Measurements from ENCODE around the gene EPHB2. TPM values are rescaled to one million over a fixed set of nuclear protein-coding genes. Genes with fewer than 3 reads are reported as not detected.
A peak's percentile ranks its signal among the peaks of the same experiment; 100 is the strongest.

EPHB2 gene
- total RNA-seq, 4 donors from 2014 or later = 7.5 to 27.3 (median 23.8) TPM

DNA sequence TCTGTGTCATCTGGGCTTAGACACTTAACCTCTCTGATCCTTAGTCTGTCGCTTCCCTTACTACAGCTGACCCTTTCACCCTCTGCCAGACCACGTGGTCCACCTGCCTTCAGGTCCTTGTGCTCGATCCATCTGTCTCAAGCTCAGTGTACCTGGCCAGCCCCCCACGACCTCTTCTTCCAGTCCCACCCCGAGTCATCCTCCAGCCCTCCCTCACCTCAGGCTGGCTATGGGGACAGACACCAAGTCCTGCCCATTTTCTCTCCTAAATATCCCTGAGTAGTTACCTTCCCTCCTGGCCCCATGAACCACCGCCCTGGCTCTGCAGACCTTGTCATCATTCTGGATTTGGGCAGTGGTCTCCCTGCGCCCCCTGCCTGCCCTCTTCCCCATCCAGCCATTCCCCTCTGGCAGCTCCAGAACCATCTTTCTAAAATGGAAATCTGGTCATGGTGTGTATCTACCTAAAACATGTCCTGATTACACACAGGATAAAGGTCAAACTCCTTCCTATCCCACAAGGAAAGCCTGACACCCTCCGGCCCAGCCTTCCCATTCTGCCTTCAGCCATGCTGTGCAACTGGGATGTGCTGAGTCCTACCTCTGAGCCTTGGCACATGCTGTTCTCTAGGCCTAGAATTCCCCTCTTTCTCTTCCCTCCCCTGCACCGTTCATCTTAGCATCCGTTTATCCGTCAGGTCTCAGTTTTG is 107.6 kb downstream of the EPHB2 start:
- Histone ChIP-seq H3K36me3 (no peaks in the 10 kb centered on the region), H3K4me1 (peaks cover 22 to 35% of the 10 kb centered on the region in 2 donors), H3K9me3 (no peaks in the 10 kb centered on the region), H3K4me3 (replicated peaks in 1 of 3) (no peak overlapping the region), H3K27ac (no peak overlapping the region), H3K27me3 (no peaks in the 10 kb centered on the region)
- no peak for DNase-seq
- TF ChIP-seq, protein P1, sequence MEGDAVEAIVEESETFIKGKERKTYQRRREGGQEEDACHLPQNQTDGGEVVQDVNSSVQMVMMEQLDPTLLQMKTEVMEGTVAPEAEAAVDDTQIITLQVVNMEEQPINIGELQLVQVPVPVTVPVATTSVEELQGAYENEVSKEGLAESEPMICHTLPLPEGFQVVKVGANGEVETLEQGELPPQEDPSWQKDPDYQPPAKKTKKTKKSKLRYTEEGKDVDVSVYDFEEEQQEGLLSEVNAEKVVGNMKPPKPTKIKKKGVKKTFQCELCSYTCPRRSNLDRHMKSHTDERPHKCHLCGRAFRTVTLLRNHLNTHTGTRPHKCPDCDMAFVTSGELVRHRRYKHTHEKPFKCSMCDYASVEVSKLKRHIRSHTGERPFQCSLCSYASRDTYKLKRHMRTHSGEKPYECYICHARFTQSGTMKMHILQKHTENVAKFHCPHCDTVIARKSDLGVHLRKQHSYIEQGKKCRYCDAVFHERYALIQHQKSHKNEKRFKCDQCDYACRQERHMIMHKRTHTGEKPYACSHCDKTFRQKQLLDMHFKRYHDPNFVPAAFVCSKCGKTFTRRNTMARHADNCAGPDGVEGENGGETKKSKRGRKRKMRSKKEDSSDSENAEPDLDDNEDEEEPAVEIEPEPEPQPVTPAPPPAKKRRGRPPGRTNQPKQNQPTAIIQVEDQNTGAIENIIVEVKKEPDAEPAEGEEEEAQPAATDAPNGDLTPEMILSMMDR (IDR thresholded peaks at IDR 0.05) = no peak
- TF ChIP-seq POLR2A (IDR thresholded peaks at IDR 0.05) = no peak
- WGBS, 2 donors = 82 to 87% methylated on average over 11 of the region's 11 CpGs
- intact Hi-C loops (cut with DNase I) = no loop called here

DNA sequence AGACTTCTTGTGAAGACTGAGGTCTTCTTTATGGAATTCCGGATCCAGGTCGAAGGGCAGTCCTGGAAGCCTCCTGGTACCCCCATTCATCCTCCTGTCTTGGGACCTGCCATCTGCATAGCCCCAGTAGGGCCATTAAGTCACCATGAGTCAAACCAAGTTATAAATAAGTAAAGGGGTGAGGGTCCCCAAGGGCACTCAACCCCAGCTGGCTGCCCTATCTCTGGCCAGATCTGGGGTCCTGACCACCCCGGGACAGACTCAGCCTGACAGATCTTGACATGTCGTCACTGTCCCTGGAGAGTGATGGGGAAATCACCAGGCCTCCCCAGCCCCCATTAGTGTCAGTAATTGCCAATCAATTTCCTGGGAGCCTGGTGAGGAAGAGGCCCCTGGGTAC is 108.7 kb downstream of the EPHB2 start:
- H3K4me3 ChIP-seq (replicated peaks in 1 of 3) = no peak overlapping the region
- H3K27ac ChIP-seq = no peak overlapping the region
- TF ChIP-seq, protein P1 (IDR thresholded peaks at IDR 0.05) = no peak
- TF ChIP-seq POLR2A (IDR thresholded peaks at IDR 0.05) = no peak

DNA sequence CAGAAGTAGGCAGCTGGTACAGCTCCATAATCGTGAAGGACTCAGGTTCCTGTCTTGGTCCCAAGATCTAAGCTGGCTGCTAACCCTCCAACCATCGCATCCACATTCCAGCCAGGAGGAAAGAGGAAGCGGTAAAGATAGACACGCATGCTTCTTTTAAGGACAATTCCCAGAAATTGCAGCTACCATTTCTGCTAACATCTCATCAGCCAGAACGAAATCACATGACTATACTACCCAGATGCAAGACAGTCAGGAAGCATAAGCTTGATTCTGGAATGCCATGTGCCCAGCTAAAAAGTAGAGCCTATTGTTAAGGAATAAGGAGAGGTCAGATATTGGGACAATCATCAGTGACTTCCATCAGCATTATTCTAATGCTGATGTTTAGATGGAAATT is 110.4 kb downstream of the EPHB2 start:
- 57 to 62% methylated on average over 5 of the region's 5 CpGs for WGBS, 2 donors
- DNase-seq = no peak
- Histone ChIP-seq H3K36me3 (no peaks in the 10 kb centered on the region), H3K4me1 (peaks cover 10 to 27% of the 10 kb centered on the region in 2 donors), H3K9me3 (no peaks in the 10 kb centered on the region), H3K27me3 (no peaks in the 10 kb centered on the region), H3K27ac (no peak overlapping the region), H3K4me3 (replicated peaks in 1 of 3) (no peak overlapping the region)
- TF ChIP-seq, protein P1 (IDR thresholded peaks at IDR 0.05) = no peak
- TF ChIP-seq POLR2A (IDR thresholded peaks at IDR 0.05) = no peak
- intact Hi-C loops (cut with DNase I) = no loop called here

More for the DNA sequence above, 108.7 kb downstream of the EPHB2 start:
- H3K9me3 ChIP-seq = no peaks in the 10 kb centered on the region
- WGBS, 2 donors = 84 to 87% methylated on average over 4 of the region's 4 CpGs
- peaks cover 16 to 26% of the 10 kb centered on the region in 2 donors for H3K4me1 ChIP-seq
- H3K27me3 ChIP-seq = no peaks in the 10 kb centered on the region
- no peaks in the 10 kb centered on the region for H3K36me3 ChIP-seq
- DNase-seq = no peak
- intact Hi-C loops (cut with DNase I) = no loop called here

DNA sequence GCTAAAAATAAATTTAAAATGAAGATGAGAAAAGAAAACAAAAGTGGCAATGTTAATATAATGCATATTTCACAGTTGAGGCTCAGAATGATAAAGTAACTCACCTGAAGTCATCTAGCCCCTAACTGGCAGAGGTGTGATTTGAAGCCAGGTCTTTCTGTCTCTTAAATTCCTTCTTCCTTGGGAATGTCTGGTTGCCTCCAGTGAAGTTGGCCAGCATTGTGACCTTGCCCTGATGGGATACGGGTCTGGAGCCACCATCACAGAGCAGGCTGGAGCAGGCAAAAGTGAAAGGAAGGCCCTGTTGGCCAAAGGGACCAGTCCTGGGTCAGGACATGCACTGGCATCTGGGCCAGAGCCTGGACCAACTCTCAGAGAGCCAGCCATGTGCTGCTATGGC is 111.7 kb downstream of the EPHB2 start:
- intact Hi-C loops (cut with DNase I) = no loop called here
- H3K4me3 ChIP-seq (replicated peaks in 1 of 3) = no peak overlapping the region
- 78 to 89% methylated on average over 1 of the region's 1 CpG for WGBS, 2 donors
- H3K27me3 ChIP-seq = no peaks in the 10 kb centered on the region
- H3K4me1 ChIP-seq = peaks cover 21 to 35% of the 10 kb centered on the region in 2 donors
- H3K36me3 ChIP-seq = no peaks in the 10 kb centered on the region
- TF ChIP-seq, protein P1 (IDR thresholded peaks at IDR 0.05) = no peak
- no peak for TF ChIP-seq POLR2A (IDR thresholded peaks at IDR 0.05)
- no peak for DNase-seq
- H3K9me3 ChIP-seq = no peaks in the 10 kb centered on the region
- peak overlapping the region in 1 of 3 donors; percentile 18 for H3K27ac ChIP-seq

DNA sequence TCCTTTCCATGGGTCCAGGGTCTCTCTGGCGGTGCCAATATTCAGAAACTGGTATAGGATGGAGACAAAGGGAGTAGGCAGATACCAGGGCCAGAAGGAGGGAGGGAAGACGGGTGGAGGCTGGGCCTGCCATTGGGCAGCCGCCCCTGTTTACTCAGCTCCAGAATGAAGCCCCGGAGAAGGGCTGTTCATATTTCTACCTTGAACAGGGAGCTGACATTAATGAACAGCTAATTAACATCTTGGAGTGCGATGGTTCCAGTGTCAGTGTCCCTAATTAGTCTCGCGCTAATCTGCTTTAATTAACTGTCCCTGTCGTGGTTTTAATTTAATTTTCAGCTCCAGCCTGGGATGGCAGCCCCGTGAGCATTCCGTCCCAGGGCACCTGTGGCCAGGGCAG is 113.8 kb downstream of the EPHB2 start:
- no peaks in the 10 kb centered on the region for H3K36me3 ChIP-seq
- H3K4me1 ChIP-seq = peaks cover 41 to 56% of the 10 kb centered on the region in 2 donors
- intact Hi-C loops (cut with DNase I) = no loop called here
- no peaks in the 10 kb centered on the region for H3K9me3 ChIP-seq
- no peak overlapping the region for H3K4me3 ChIP-seq (replicated peaks in 1 of 3)
- no peak for DNase-seq
- TF ChIP-seq, protein P1 (IDR thresholded peaks at IDR 0.05) = no peak
- no peak for TF ChIP-seq POLR2A (IDR thresholded peaks at IDR 0.05)
- no peaks in the 10 kb centered on the region for H3K27me3 ChIP-seq
- peak overlapping the region in 2 of 3 donors; percentile 92 to 98 for H3K27ac ChIP-seq
- 79 to 82% methylated on average over 8 to 10 of the region's 10 CpGs for WGBS, 2 donors
